K562 (cell line): ENCODE results near the gene FBXW7.

Experiments used
- FOXK1 ChIP-seq: sonication (generic); formaldehyde crosslinking; IDR thresholded peaks from 2 replicates; pipeline ENCODE4 v1.8.0; 2022; ENCODE audit warnings: missing genetic modification reagents, mild to moderate bottlenecking, borderline replicate concordance
- PHF8 ChIP-seq: fragments of 200-600 bp; sonication (generic); IDR thresholded peaks from 2 replicates; pipeline ENCODE4 v1.6.1; 2012; ENCODE audit warnings: mixed run types, mild to moderate bottlenecking, inconsistent platforms, low read length, moderate library complexity, borderline replicate concordance
- POLR2A ChIP-seq: fragments of 450-650 bp; conservative IDR thresholded peaks from 2 replicates; pipeline ENCODE4 v1.6.1; 2016
- ZC3H11A ChIP-seq: IDR thresholded peaks from 2 replicates; pipeline ENCODE4 v1.6.1; 2012; ENCODE audit warnings: low read depth, low read length, improper control_type of control experiment
- ZSCAN29 ChIP-seq: fragments of 450-650 bp; IDR thresholded peaks from 2 replicates; pipeline ENCODE4 v1.6.1; 2017
- TF ChIP-seq, protein P1 (sequence below): sonication (generic); formaldehyde crosslinking; IDR thresholded peaks from 2 replicates; pipeline ENCODE4 v1.8.1; 2022; ENCODE audit warnings: missing genetic modification reagents
- TF ChIP-seq, protein P2 (sequence below), 3 experiments: IDR thresholded peaks in 2 of 3; conservative IDR thresholded peaks in 1 of 3; 2 replicates each; pipeline ENCODE4 v1.5.1; 2011 to 2012; ENCODE audit warnings: low read length in 3 of 3, mild to moderate bottlenecking in 3 of 3, control low read depth in 2 of 3, improper control_type of control experiment in 1 of 3, inconsistent platforms in 1 of 3, low read depth in 1 of 3, mixed read lengths in 1 of 3, moderate library complexity in 1 of 3; ENCODE audit not compliant: insufficient read depth in 2 of 3

DNA sequence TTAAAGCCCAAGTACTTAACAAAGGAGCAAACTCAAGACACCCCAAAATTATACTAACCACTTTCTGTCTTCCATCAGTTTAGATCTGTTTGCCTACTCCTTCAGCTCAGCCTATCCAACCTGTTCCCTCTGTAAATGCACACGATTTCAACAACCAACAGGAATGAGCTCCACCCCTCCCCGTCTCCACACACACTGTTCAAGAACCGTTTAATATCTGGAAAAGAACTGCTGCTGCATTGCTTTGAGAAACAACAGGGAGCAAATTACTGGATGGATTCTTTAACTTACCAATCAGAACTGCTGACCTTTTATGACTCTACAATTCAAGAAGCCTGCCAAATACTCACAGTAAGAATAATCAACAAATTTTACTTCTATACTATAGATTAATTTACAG lies 87.0 kb downstream of the FBXW7 start:
- no peak for TF ChIP-seq FOXK1 (CRISPR knock-in tag)
- TF ChIP-seq, protein P1, sequence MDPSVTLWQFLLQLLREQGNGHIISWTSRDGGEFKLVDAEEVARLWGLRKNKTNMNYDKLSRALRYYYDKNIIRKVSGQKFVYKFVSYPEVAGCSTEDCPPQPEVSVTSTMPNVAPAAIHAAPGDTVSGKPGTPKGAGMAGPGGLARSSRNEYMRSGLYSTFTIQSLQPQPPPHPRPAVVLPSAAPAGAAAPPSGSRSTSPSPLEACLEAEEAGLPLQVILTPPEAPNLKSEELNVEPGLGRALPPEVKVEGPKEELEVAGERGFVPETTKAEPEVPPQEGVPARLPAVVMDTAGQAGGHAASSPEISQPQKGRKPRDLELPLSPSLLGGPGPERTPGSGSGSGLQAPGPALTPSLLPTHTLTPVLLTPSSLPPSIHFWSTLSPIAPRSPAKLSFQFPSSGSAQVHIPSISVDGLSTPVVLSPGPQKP (CRISPR knock-in tag), result no peak
- TF ChIP-seq POLR2A, result no peak
- no peak for TF ChIP-seq ZSCAN29
- TF ChIP-seq, protein P2, sequence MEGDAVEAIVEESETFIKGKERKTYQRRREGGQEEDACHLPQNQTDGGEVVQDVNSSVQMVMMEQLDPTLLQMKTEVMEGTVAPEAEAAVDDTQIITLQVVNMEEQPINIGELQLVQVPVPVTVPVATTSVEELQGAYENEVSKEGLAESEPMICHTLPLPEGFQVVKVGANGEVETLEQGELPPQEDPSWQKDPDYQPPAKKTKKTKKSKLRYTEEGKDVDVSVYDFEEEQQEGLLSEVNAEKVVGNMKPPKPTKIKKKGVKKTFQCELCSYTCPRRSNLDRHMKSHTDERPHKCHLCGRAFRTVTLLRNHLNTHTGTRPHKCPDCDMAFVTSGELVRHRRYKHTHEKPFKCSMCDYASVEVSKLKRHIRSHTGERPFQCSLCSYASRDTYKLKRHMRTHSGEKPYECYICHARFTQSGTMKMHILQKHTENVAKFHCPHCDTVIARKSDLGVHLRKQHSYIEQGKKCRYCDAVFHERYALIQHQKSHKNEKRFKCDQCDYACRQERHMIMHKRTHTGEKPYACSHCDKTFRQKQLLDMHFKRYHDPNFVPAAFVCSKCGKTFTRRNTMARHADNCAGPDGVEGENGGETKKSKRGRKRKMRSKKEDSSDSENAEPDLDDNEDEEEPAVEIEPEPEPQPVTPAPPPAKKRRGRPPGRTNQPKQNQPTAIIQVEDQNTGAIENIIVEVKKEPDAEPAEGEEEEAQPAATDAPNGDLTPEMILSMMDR (IDR thresholded peaks at IDR 0.05 in 2 of 3, conservative IDR thresholded peaks at IDR 0.05 in 1 of 3; ENCODE audit: insufficient read depth in 2 of 3, low read depth in 1 of 3, low read length in 3 of 3), result no peak
- no peak for TF ChIP-seq ZC3H11A
- TF ChIP-seq PHF8, result no peak
